GM18526 (cell line): Measurements from ENCODE around the gene RERE.

ENCODE experiments used
- POLR2A ChIP-seq: IDR thresholded peaks from 3 replicates; pipeline ENCODE4 v1.6.1; 2011; ENCODE audit not compliant: insufficient read length; ENCODE audit errors: extremely low read depth

The RERE gene

GRCh38 chr1:8681911-8682310 lies 135.5 kb downstream of the RERE start:
- TF ChIP-seq POLR2A, result no peak

- no peak for TF ChIP-seq POLR2A
Measured at GRCh38 chr1:8680664-8681650, 136.5 kb downstream of the RERE start.

- TF ChIP-seq POLR2A, result no peak
Measured at GRCh38 chr1:8679929-8680663, 137.3 kb downstream of the RERE start.

- no peak for TF ChIP-seq POLR2A
Measured at GRCh38 chr1:8679395-8679800, 138.0 kb downstream of the RERE start.

GRCh38 chr1:8678673-8679394 lies 138.6 kb downstream of the RERE start:
- TF ChIP-seq POLR2A, result no peak

- no peak for TF ChIP-seq POLR2A
Measured at GRCh38 chr1:8677782-8678181, 139.7 kb downstream of the RERE start.

GRCh38 chr1:8676813-8677212 lies 140.6 kb downstream of the RERE start:
- TF ChIP-seq POLR2A, result no peak

GRCh38 chr1:8676072-8676471 lies 141.4 kb downstream of the RERE start:
- no peak for TF ChIP-seq POLR2A

GRCh38 chr1:8674912-8675311 lies 142.5 kb downstream of the RERE start:
- TF ChIP-seq POLR2A, result no peak

- no peak for TF ChIP-seq POLR2A
Measured at GRCh38 chr1:8674481-8674880, 143.0 kb downstream of the RERE start.

GRCh38 chr1:8671306-8671917 lies 146.0 kb downstream of the RERE start:
- no peak for TF ChIP-seq POLR2A

GRCh38 chr1:8670371-8670818 lies 147.0 kb downstream of the RERE start:
- TF ChIP-seq POLR2A, result no peak

- no peak for TF ChIP-seq POLR2A
Measured at GRCh38 chr1:8669606-8670335, 147.7 kb downstream of the RERE start.

GRCh38 chr1:8667869-8668594 lies 149.4 kb downstream of the RERE start:
- TF ChIP-seq POLR2A, result no peak
